Stimulated activated naive CD8-positive, alpha-beta T cell treated with anti-CD3 and anti-CD28 coated beads, Interleukin-15, amount 100 ng/mL, for 72 hours (primary cell): ENCODE measurements around the gene TSEN15.

ENCODE experiments used
- ATAC-seq: fragments of 150-1000 bp; cut with Tn5 transposase; 2 replicates; pipeline ENCODE4 v1.10.0; 2021; ENCODE audit warnings: mild to moderate bottlenecking, moderate library complexity
- DNase-seq, 2 donors: peaks; one replicate each; pipeline ENCODE4 v3.0.0; 2021 to 2022
- H3K27ac Mint-ChIP-seq, 2 donors: one replicate each; pipeline ENCODE4 v1.8.0; 2022; ENCODE audit warnings: mild to moderate bottlenecking in 2 of 2, mixed read lengths in 2 of 2, moderate library complexity in 2 of 2
- H3K27me3 Mint-ChIP-seq: one replicate; pipeline ENCODE4 v1.8.0; 2022; ENCODE audit warnings: mixed read lengths
- H3K4me1 Mint-ChIP-seq: one replicate; pipeline ENCODE4 v1.8.0; 2022; ENCODE audit warnings: mild to moderate bottlenecking, mixed read lengths
- H3K4me3 Mint-ChIP-seq, 2 donors: one replicate each; pipeline ENCODE4 v1.8.0; 2022; ENCODE audit warnings: mild to moderate bottlenecking in 2 of 2, mixed read lengths in 2 of 2, moderate library complexity in 1 of 2
- H3K9me3 Mint-ChIP-seq, 2 donors: one replicate each; pipeline ENCODE4 v1.8.0; 2022; ENCODE audit warnings: mixed read lengths in 2 of 2

TSEN15 gene

DNA sequence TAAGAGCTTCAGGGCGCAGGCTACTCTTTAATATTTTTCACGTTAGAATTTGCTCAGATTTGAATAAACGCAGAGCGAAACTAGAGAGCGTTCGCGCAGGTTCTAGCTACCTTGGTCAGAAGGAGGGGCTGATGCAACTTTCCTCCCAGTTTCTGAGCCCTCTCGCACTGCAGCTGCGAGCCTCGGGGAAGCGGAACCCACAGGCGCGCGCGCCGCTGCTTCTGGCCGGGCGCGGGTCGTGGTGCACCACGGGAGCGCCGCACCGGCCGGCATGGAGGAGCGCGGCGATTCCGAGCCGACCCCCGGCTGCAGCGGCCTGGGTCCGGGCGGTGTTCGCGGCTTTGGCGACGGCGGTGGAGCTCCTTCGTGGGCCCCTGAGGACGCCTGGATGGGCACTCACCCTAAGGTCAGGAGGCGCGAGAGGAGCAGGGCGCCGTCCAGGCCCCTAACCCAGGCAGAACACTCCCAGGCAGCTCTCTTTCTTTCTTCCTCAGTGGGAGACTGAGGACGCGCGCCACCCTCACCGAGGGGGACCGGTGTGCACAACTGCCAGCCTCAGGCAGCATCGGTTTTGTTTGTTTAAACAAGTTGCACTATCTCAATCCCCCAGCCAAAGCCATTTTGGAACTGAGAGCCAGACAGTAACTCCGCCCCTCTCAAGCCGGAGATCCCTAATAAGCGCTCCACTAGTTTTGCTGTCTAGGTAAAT lies at the start of gene TSEN15:
Gene TSEN15, plus strand, starts transcription at position 246 of the 709 bp plus-strand sequence. Its CDS starts 26 bp downstream, at position 272.
- DNase-seq: peak; percentile 83 to 87
- peak; percentile 98 for ATAC-seq
- Mint-ChIP-seq H3K9me3 (no peaks in the 10 kb centered on the region), H3K4me3 (peak within 1 kb of the TSS; percentile 92 to 93), H3K27ac (peak within 1 kb of the TSS; percentile 100), H3K27me3 (peaks cover 26% of the 10 kb centered on the region), H3K4me1 (peaks cover 22% of the 10 kb centered on the region)

- H3K9me3 Mint-ChIP-seq: no peaks in the 10 kb centered on the region
- ATAC-seq (no peak), DNase-seq (no peak)
- H3K4me3 Mint-ChIP-seq: peak overlapping the region in 1 of 2 donors; percentile 12
- H3K4me1 Mint-ChIP-seq: peaks cover 12% of the 10 kb centered on the region
- H3K27me3 Mint-ChIP-seq: no peaks in the 10 kb centered on the region
- H3K27ac Mint-ChIP-seq: peak overlapping the region in 1 of 2 donors; percentile 12
These were observed 49.5 kb upstream of the TSEN15 start for GRCh38 chr1:184002071-184002470.

DNA sequence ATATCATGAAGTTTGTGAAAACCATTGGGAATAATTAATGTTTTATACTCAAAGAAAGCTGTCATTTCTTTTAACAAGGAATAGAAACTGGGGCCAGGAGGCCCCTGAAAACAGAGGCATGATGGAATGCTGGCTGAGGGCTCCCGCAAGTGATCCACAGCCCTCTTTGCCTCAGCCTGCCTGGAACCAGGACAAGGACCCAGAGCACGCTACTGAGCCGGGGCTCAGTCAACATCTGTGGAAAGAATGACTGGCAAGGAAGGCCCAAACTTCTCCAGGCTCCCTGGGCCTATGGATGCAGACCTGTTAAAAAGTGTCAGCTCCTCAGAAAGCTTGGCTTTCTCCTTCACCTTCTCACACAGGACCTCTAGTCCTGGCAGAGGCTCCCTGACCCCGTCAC lies 46.6 kb upstream of the TSEN15 start:
- Mint-ChIP-seq H3K4me1 (peaks cover 12% of the 10 kb centered on the region), H3K9me3 (no peaks in the 10 kb centered on the region), H3K27ac (no peak overlapping the region), H3K4me3 (no peak overlapping the region), H3K27me3 (no peaks in the 10 kb centered on the region)
- DNase-seq: no peak
- no peak for ATAC-seq

GRCh38 chr1:184005506-184005905 lies 46.0 kb upstream of the TSEN15 start:
- no peak overlapping the region for H3K4me3 Mint-ChIP-seq
- ATAC-seq (no peak), DNase-seq (no peak)
- no peaks in the 10 kb centered on the region for H3K27me3 Mint-ChIP-seq
- H3K27ac Mint-ChIP-seq: no peak overlapping the region
- H3K4me1 Mint-ChIP-seq: peaks cover 12% of the 10 kb centered on the region
- H3K9me3 Mint-ChIP-seq: no peaks in the 10 kb centered on the region

DNA sequence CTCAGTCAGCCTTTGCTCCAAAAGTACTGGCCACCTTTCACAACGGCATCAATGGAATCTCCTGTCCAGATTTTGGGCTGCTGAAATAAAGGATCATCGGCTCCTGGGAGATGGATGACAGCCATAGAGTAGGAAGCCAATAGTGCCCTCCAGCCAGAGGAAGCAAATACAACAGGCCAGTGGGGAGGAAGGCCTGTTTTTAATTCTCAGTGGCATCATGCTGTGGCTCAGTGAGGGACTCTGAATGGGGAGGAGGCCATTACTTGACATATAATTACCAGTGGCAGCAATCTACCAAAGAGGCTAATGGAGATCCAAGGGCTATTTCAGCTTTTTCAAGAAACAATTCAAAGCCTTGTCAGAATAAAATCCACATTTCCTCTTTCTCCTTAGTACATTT lies 40.7 kb upstream of the TSEN15 start:
- ATAC-seq (no peak), DNase-seq (no peak)
- Mint-ChIP-seq H3K27me3 (peaks cover 18% of the 10 kb centered on the region), H3K4me1 (no peaks in the 10 kb centered on the region), H3K27ac (peak overlapping the region in 1 of 2 donors; percentile 39), H3K9me3 (peaks cover 0 to 5% of the 10 kb centered on the region in 2 donors), H3K4me3 (no peak overlapping the region)

DNA sequence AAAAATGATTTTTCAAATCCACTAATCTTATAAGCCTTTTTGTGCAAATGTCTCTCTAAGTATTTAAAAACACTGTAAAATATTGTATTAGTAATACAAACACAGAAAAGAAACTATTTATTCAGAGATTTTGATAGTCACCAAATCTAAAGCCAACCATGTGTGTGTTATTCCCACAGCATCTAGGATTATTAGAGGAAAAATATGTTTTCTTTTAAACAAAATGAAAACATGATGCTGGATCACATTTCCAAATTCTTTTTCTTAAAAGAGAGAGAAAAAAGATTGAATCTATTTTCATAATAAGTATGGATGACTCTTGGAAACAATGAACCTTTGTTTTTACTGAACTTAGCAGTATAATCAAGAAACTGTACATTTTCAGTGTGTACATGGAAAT lies 39.3 kb upstream of the TSEN15 start:
- ATAC-seq: no peak
- Mint-ChIP-seq H3K27me3 (peaks cover 18% of the 10 kb centered on the region), H3K27ac (no peak overlapping the region), H3K9me3 (peaks cover 0 to 5% of the 10 kb centered on the region in 2 donors), H3K4me3 (no peak overlapping the region), H3K4me1 (no peaks in the 10 kb centered on the region)
- DNase-seq: no peak

- Mint-ChIP-seq H3K4me1 (no peaks in the 10 kb centered on the region), H3K27ac (no peak overlapping the region), H3K27me3 (peaks cover 18% of the 10 kb centered on the region), H3K9me3 (peaks cover 0 to 5% of the 10 kb centered on the region in 2 donors), H3K4me3 (no peak overlapping the region)
- DNase-seq: no peak
- ATAC-seq: no peak
These were observed 37.3 kb upstream of the TSEN15 start for GRCh38 chr1:184014271-184014670.

- peaks cover 18% of the 10 kb centered on the region for H3K27me3 Mint-ChIP-seq
- no peak overlapping the region for H3K27ac Mint-ChIP-seq
- H3K9me3 Mint-ChIP-seq: peaks cover 0 to 5% of the 10 kb centered on the region in 2 donors
- no peaks in the 10 kb centered on the region for H3K4me1 Mint-ChIP-seq
- no peak overlapping the region for H3K4me3 Mint-ChIP-seq
- no peak for ATAC-seq
- DNase-seq: no peak
These were observed 35.4 kb upstream of the TSEN15 start for GRCh38 chr1:184016169-184016568.

GRCh38 chr1:184017306-184017705 lies 34.2 kb upstream of the TSEN15 start:
- H3K27ac Mint-ChIP-seq: no peak overlapping the region
- ATAC-seq (no peak), DNase-seq (no peak)
- H3K4me3 Mint-ChIP-seq: no peak overlapping the region
- peaks cover 0 to 5% of the 10 kb centered on the region in 2 donors for H3K9me3 Mint-ChIP-seq
- H3K27me3 Mint-ChIP-seq: peaks cover 18% of the 10 kb centered on the region
- H3K4me1 Mint-ChIP-seq: no peaks in the 10 kb centered on the region

GRCh38 chr1:184018622-184019021 lies 32.9 kb upstream of the TSEN15 start:
- H3K27ac Mint-ChIP-seq: no peak overlapping the region
- H3K9me3 Mint-ChIP-seq: peaks cover 0 to 4% of the 10 kb centered on the region in 2 donors
- no peak overlapping the region for H3K4me3 Mint-ChIP-seq
- no peaks in the 10 kb centered on the region for H3K4me1 Mint-ChIP-seq
- no peak for ATAC-seq
- no peak for DNase-seq
- H3K27me3 Mint-ChIP-seq: peaks cover 11% of the 10 kb centered on the region

DNA sequence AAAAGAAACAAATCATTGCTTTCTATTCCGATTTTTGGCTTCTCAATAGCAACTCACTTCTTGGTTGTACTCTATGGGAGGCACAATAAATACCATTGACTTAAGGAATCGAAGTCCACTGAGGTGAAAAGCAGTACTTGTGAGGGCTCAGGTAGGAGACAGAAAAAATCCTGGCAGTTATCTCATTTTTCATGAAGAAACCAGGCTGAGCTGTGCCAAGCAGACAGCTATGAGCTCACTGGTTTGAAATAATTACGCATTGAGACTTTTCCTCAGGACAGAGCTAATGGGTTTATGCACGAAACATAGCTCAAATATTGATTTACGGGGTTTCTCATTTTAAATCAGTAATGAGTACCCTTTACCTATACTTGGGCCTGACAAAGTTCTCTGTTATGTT lies 32.5 kb upstream of the TSEN15 start:
- Mint-ChIP-seq H3K9me3 (no peaks in the 10 kb centered on the region), H3K4me1 (no peaks in the 10 kb centered on the region)

GRCh38 chr1:184019506-184019905 lies 32.0 kb upstream of the TSEN15 start:
- Mint-ChIP-seq H3K27me3 (peaks cover 5% of the 10 kb centered on the region), H3K27ac (no peak overlapping the region), H3K9me3 (no peaks in the 10 kb centered on the region), H3K4me1 (no peaks in the 10 kb centered on the region), H3K4me3 (no peak overlapping the region)
- DNase-seq: no peak
- no peak for ATAC-seq

More for the DNA sequence above, 32.5 kb upstream of the TSEN15 start:
- H3K4me3 Mint-ChIP-seq: no peak overlapping the region
- ATAC-seq: no peak
- peaks cover 9% of the 10 kb centered on the region for H3K27me3 Mint-ChIP-seq
- DNase-seq: no peak
- no peak overlapping the region for H3K27ac Mint-ChIP-seq

DNA sequence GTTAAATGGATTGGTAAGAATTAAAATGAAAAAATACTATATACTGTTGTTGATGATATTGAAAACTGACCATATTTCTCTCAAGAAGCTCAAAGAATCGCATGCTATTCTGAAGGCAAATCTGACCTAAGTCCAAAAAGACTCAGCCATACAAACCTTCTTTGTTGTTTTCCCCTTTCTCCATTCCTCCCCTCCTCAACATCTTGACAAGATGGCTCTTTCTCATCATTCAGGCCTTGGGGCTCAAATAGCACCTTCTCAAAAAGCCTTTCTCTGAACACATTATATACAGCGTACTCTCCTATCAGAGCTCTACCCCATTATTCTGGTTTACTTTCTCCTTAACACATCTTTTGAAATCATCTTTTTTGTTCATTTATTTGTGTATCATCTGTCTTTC lies 31.2 kb upstream of the TSEN15 start:
- Mint-ChIP-seq H3K27me3 (peaks cover 3% of the 10 kb centered on the region), H3K27ac (no peak overlapping the region), H3K4me1 (no peaks in the 10 kb centered on the region), H3K4me3 (no peak overlapping the region), H3K9me3 (no peaks in the 10 kb centered on the region)
- ATAC-seq: no peak
- DNase-seq: no peak

DNA sequence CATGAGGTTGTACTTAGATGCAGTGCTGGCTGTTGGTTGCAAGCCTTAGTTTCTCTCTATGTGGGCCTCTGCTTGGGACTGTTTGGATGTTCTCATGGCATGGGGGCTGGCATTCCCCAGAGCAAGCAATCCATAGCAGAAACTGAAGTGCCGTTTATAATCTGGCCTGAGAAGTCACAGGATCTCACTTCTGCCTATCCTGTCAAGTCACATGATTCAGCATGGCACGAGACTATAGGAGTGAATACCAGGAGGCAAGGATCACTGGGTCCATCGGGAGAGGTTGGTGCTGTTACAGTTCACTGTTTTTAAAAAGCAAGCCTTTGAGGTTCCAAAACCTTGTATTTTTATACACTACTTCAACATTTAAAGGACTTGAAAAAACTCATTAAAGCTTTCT lies 30.7 kb upstream of the TSEN15 start:
- peaks cover 8% of the 10 kb centered on the region for H3K27me3 Mint-ChIP-seq
- ATAC-seq (no peak), DNase-seq (no peak)
- H3K4me3 Mint-ChIP-seq: no peak overlapping the region
- no peak overlapping the region for H3K27ac Mint-ChIP-seq
- no peaks in the 10 kb centered on the region for H3K4me1 Mint-ChIP-seq
- H3K9me3 Mint-ChIP-seq: no peaks in the 10 kb centered on the region

- ATAC-seq: no peak
- H3K4me1 Mint-ChIP-seq: no peaks in the 10 kb centered on the region
These were observed 29.8 kb upstream of the TSEN15 start for GRCh38 chr1:184021728-184022127.

GRCh38 chr1:184022668-184023067 lies 28.9 kb upstream of the TSEN15 start:
- DNase-seq (no peak), ATAC-seq (no peak)
- peaks cover 15% of the 10 kb centered on the region for H3K27me3 Mint-ChIP-seq
- no peak overlapping the region for H3K27ac Mint-ChIP-seq
- H3K4me3 Mint-ChIP-seq: no peak overlapping the region
- H3K4me1 Mint-ChIP-seq: no peaks in the 10 kb centered on the region
- H3K9me3 Mint-ChIP-seq: no peaks in the 10 kb centered on the region

More at GRCh38 chr1:184021728-184022127, 29.8 kb upstream of the TSEN15 start:
- Mint-ChIP-seq H3K27ac (no peak overlapping the region), H3K27me3 (peaks cover 15% of the 10 kb centered on the region), H3K9me3 (no peaks in the 10 kb centered on the region), H3K4me3 (no peak overlapping the region)
- no peak for DNase-seq

- H3K27me3 Mint-ChIP-seq: peaks cover 19% of the 10 kb centered on the region
- H3K27ac Mint-ChIP-seq: no peak overlapping the region
- DNase-seq: no peak
These were observed 28.4 kb upstream of the TSEN15 start for GRCh38 chr1:184023171-184023570.

More at GRCh38 chr1:184023171-184023570, 28.4 kb upstream of the TSEN15 start:
- H3K9me3 Mint-ChIP-seq: no peaks in the 10 kb centered on the region
- H3K4me3 Mint-ChIP-seq: no peak overlapping the region
- ATAC-seq: no peak
- no peaks in the 10 kb centered on the region for H3K4me1 Mint-ChIP-seq
